HUES64 (cell line): ENCODE measurements around the gene WDR36.
"Not testable (repeated sequence)": the region's sequence is repeated elsewhere in the genome, so short reads cannot be mapped to it uniquely, and the experiment has no call there.

Source experiments
- H3K27ac ChIP-seq: 2 replicates; pipeline ENCODE4 v1.7.0; 2013; ENCODE audit warnings: low read depth, low read length, inconsistent platforms
- H3K27me3 ChIP-seq: 2 replicates; pipeline ENCODE4 v1.6.1; 2013; ENCODE audit warnings: mild to moderate bottlenecking, low read length; ENCODE audit not compliant: insufficient read depth
- H3K36me3 ChIP-seq: 2 replicates; pipeline ENCODE4 v1.6.1; 2013; ENCODE audit warnings: mild to moderate bottlenecking, low read length; ENCODE audit not compliant: insufficient read depth
- H3K4me1 ChIP-seq: 2 replicates; pipeline ENCODE4 v1.6.1; 2013; ENCODE audit warnings: mild to moderate bottlenecking, low read length, moderate library complexity; ENCODE audit not compliant: insufficient read depth
- H3K4me3 ChIP-seq: 2 replicates; pipeline ENCODE4 v1.5.1; 2013; ENCODE audit warnings: mild to moderate bottlenecking, low read length, moderate library complexity
- H3K9ac ChIP-seq: 2 replicates; pipeline ENCODE4 v1.6.1; 2013; ENCODE audit warnings: mild to moderate bottlenecking, low read depth, low read length
- H3K9me3 ChIP-seq: 2 replicates; pipeline ENCODE4 v1.6.1; 2013; ENCODE audit warnings: low read depth, low read length; ENCODE audit not compliant: insufficient read depth
- WGBS: fragments of 150-250, 120-280 bp; methylation state at CpG from one replicate; pipeline ENCODE4 v1.1.7; 2013; ENCODE audit warnings: missing lambda C conversion rate; 5-methylcytosine and 5-hydroxymethylcytosine counted together

Gene WDR36

GRCh38 chr5:111138096-111138495 is 45.9 kb downstream of the WDR36 start:
- WGBS: 92% methylated on average over 1 of the region's 2 CpGs
- no peak overlapping the region for H3K9ac ChIP-seq
- no peaks in the 10 kb centered on the region for H3K36me3 ChIP-seq
- H3K4me3 ChIP-seq: no peak overlapping the region
- H3K9me3 ChIP-seq: no peaks in the 10 kb centered on the region
- no peak overlapping the region for H3K27ac ChIP-seq
- H3K27me3 ChIP-seq: no peaks in the 10 kb centered on the region
- peaks cover 11% of the 10 kb centered on the region; the same call in 1 of the 2 replicates for H3K4me1 ChIP-seq

DNA sequence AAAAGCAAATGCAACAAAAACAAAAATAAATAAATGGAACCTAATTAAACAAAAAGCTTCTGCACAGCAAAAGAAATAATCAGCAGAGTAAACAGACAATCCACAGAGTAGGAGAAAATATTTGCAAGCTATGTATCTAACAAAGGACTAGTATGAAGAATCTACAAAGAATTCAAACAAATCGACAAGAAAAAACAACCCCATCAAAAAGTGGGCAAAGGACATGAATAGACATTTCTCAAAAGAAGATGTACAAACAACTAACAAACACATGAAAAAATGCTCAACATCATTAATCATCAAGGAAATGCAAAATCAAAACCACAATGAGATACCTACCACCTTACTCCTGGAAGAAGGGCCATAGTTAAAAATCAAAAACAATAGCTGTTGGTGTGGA is 49.3 kb downstream of the WDR36 start:
- not testable (repeated sequence) for H3K4me3 ChIP-seq, H3K9ac ChIP-seq, H3K27me3 ChIP-seq, H3K27ac ChIP-seq, H3K9me3 ChIP-seq, H3K4me1 ChIP-seq, H3K36me3 ChIP-seq
- WGBS: 85% methylated on average over 1 of the region's 1 CpG

DNA sequence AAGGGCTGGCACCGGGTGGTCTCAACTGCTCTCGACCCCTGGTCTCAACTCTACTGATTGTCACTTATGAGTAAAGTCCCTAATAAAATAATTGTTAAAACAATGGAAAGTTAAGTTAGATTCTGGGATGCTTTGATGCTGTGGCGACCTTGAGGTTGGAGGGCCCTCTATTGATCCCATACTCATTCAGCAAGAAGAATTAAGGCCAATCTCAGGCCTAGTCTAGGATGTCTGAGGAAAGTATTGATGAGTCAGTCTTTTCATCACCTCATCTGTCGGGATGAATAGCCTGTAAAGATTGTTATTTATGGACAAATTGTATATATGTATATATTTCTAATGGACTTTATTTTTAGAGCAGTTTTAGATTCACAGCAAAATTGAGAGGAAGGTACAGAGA is 50.8 kb downstream of the WDR36 start:
- no peaks in the 10 kb centered on the region for H3K36me3 ChIP-seq
- WGBS: 98% methylated on average over 4 of the region's 4 CpGs
- H3K27ac ChIP-seq: no peak overlapping the region
- H3K27me3 ChIP-seq: no peaks in the 10 kb centered on the region
- no peaks in the 10 kb centered on the region for H3K4me1 ChIP-seq
- no peaks in the 10 kb centered on the region for H3K9me3 ChIP-seq
- no peak overlapping the region for H3K9ac ChIP-seq
- H3K4me3 ChIP-seq: no peak overlapping the region

- no peaks in the 10 kb centered on the region for H3K4me1 ChIP-seq
- H3K27me3 ChIP-seq: no peaks in the 10 kb centered on the region
- no peaks in the 10 kb centered on the region for H3K36me3 ChIP-seq
- no peak overlapping the region for H3K4me3 ChIP-seq
- H3K9me3 ChIP-seq: no peaks in the 10 kb centered on the region
- 91% methylated on average over 5 of the region's 5 CpGs for WGBS
- no peak overlapping the region for H3K9ac ChIP-seq
- H3K27ac ChIP-seq: no peak overlapping the region
Observed at GRCh38 chr5:111143910-111144309, 51.8 kb downstream of the WDR36 start.

- Histone ChIP-seq H3K4me1 (no peaks in the 10 kb centered on the region), H3K9ac (no peak overlapping the region), H3K9me3 (no peaks in the 10 kb centered on the region), H3K4me3 (no peak overlapping the region), H3K36me3 (no peaks in the 10 kb centered on the region), H3K27me3 (no peaks in the 10 kb centered on the region), H3K27ac (no peak overlapping the region)
- WGBS: 75% methylated on average over 1 of the region's 1 CpG
Observed at GRCh38 chr5:111144352-111144930, 52.3 kb downstream of the WDR36 start.

- no peaks in the 10 kb centered on the region for H3K36me3 ChIP-seq
- WGBS: 45% methylated on average over 2 of the region's 2 CpGs
- H3K27ac ChIP-seq: no peak overlapping the region
- H3K4me1 ChIP-seq: no peaks in the 10 kb centered on the region
- no peaks in the 10 kb centered on the region for H3K9me3 ChIP-seq
- no peak overlapping the region for H3K4me3 ChIP-seq
- H3K9ac ChIP-seq: no peak overlapping the region
- no peaks in the 10 kb centered on the region for H3K27me3 ChIP-seq
Observed at GRCh38 chr5:111146053-111146452, 53.9 kb downstream of the WDR36 start.

DNA sequence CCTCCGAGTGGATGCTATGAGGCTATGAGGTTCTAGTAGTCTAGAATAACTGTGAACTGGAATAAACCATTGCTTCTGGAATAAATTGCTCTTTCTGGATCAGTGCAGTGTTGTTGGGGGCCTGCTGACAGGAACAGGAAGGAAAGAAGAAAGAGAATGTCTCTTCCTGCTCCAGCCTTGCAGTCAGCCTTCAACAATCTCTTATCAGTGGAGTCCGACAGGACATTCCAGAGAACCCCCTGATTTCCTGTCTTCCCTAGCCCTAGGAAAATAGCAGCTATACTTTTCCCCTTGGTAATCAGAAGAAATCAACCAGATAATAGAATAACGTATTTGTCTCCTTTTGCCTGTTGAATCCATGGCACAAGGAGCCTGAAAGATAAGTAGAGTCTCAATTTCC is 55.4 kb downstream of the WDR36 start:
- no peak overlapping the region for H3K27ac ChIP-seq
- no peak overlapping the region for H3K9ac ChIP-seq
- 86% methylated on average over 3 of the region's 3 CpGs for WGBS
- no peaks in the 10 kb centered on the region for H3K36me3 ChIP-seq
- H3K4me3 ChIP-seq: no peak overlapping the region
- no peaks in the 10 kb centered on the region for H3K9me3 ChIP-seq
- H3K4me1 ChIP-seq: no peaks in the 10 kb centered on the region
- no peaks in the 10 kb centered on the region for H3K27me3 ChIP-seq

DNA sequence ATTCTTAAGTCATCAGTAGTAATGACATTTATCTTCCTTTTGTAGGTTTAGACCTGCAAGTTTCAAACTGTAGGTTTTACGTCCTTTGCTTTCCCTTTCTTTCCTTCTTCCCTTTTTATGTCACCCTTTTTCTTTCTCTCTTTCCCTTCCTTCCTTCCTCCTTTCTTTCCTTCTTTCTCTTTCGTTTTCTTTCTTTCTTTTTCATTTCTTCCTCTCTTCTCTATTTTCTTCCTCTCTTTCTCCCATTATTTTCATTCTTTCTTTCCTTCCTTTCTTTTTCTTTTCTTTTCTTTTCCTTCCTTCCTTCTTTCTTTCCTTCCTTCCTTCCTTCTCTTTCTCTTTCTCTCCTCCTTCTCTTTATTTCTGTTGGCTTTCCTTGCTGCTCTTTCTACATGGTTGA is 59.9 kb downstream of the WDR36 start:
- H3K4me3 ChIP-seq: no peak overlapping the region
- H3K27ac ChIP-seq: no peak overlapping the region
- WGBS: 88% methylated on average over 2 of the region's 2 CpGs
- no peaks in the 10 kb centered on the region for H3K36me3 ChIP-seq
- H3K4me1 ChIP-seq: no peaks in the 10 kb centered on the region
- no peaks in the 10 kb centered on the region for H3K27me3 ChIP-seq
- no peaks in the 10 kb centered on the region for H3K9me3 ChIP-seq
- no peak overlapping the region for H3K9ac ChIP-seq

GRCh38 chr5:111153483-111153882 is 61.3 kb downstream of the WDR36 start:
- Histone ChIP-seq H3K4me1 (no peaks in the 10 kb centered on the region), H3K9ac (no peak overlapping the region), H3K4me3 (no peak overlapping the region), H3K27me3 (no peaks in the 10 kb centered on the region), H3K9me3 (no peaks in the 10 kb centered on the region), H3K27ac (no peak overlapping the region), H3K36me3 (no peaks in the 10 kb centered on the region)
- 100% methylated on average over 1 of the region's 1 CpG for whole genome bisulfite sequencing

DNA sequence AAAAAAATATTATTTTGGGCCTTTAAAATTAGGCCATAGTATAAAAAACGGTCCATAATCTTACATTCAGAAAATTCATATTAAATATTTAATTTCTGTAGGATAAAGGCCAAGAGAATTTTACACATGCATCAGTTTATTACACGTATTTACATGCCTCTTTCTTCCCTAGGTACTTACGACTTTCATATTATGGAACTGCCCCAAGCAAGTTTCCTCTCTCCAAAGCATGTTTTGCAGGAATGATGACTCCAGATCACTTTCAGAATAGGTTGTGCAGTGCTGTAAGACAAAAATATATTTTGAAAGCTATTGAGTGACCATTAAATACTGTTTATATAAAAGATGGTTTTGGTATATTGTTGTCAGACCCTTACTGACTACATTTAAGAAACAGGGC is 61.8 kb downstream of the WDR36 start:
- Histone ChIP-seq H3K36me3 (no peaks in the 10 kb centered on the region), H3K9ac (no peak overlapping the region), H3K9me3 (no peaks in the 10 kb centered on the region), H3K4me1 (no peaks in the 10 kb centered on the region), H3K27ac (no peak overlapping the region), H3K4me3 (no peak overlapping the region), H3K27me3 (no peaks in the 10 kb centered on the region)
- 89% methylated on average over 2 of the region's 3 CpGs for WGBS

- H3K4me1 ChIP-seq: no peaks in the 10 kb centered on the region
- H3K27me3 ChIP-seq: no peaks in the 10 kb centered on the region
- no peak overlapping the region for H3K27ac ChIP-seq
- H3K4me3 ChIP-seq: no peak overlapping the region
- no peak overlapping the region for H3K9ac ChIP-seq
- 40% methylated on average over 7 of the region's 9 CpGs for WGBS
- no peaks in the 10 kb centered on the region for H3K9me3 ChIP-seq
- no peaks in the 10 kb centered on the region for H3K36me3 ChIP-seq
Observed at GRCh38 chr5:111158105-111158744, 66.1 kb downstream of the WDR36 start.

- Histone ChIP-seq H3K27me3 (no peaks in the 10 kb centered on the region), H3K9ac (no peak overlapping the region), H3K36me3 (no peaks in the 10 kb centered on the region), H3K27ac (no peak overlapping the region), H3K9me3 (no peaks in the 10 kb centered on the region), H3K4me3 (no peak overlapping the region), H3K4me1 (0 out of 2 replicates have a peak, but pooled peaks cover under 1% of the 10 kb centered on the region)
- WGBS: 68% methylated on average over 7 of the region's 7 CpGs
Observed at GRCh38 chr5:111159845-111160244, 67.7 kb downstream of the WDR36 start.
